ENCODE measurements around the gene MRO. TPM values are rescaled to one million over a fixed set of nuclear protein-coding genes. Genes with fewer than 3 reads are reported as not detected.

MRO gene
- total and polyA plus RNA-seq, 7 experiments from 2014 or later = not detected

DNA sequence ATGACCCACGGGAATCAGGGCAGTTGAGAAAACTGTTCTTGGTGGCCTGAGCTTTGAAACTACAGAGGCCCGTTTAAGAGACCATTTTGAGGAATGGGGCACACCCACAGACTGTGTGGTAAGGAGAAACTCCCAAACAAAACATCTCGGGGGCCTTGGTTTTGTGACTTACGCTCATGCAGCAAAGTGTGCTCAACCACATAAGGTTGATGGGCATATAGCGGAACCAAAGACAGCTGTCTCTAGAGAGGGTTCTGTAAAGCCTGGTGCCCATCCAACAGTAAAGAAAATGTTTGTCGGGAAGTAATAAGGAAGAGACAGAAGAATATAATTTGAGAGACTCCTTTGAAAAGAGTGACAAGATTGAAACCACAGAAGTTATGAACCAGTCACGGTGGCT, 5.4 kb downstream of the MRO start:
- POLR2A ChIA-PET = no interaction called here
- no peak overlapping the region for H3K4me3 Mint-ChIP-seq
- no peaks in the 10 kb centered on the region for H3K36me3 Mint-ChIP-seq
- DNase-seq (no peak), ATAC-seq (no peak)
- H3K4me1 Mint-ChIP-seq = no peaks in the 10 kb centered on the region
- no peak overlapping the region for H3K27ac Mint-ChIP-seq
- intact Hi-C loops (cut with micrococcal nuclease) = no loop called here
- Histone ChIP-seq H3K9me3 (ENCODE audit: control insufficient read depth in 2 of 3, low read length in 3 of 3) (no peaks in the 10 kb centered on the region), H3K4me1 (ENCODE audit: control insufficient read depth in 2 of 2, insufficient read depth in 2 of 2, low read length in 2 of 2) (peaks cover 0 to under 1% of the 10 kb centered on the region in 2 donors), H3K27me3 (ENCODE audit: control insufficient read depth in 2 of 2, insufficient read depth in 2 of 2, low read length in 2 of 2) (no peaks in the 10 kb centered on the region), H3K27ac (ENCODE audit: low read depth, low read length) (no peak overlapping the region), H3K36me3 (ENCODE audit: control insufficient read depth in 2 of 3, insufficient read depth in 3 of 3, low read length in 3 of 3) (no peaks in the 10 kb centered on the region), H3K4me3 (ENCODE audit: low read length) (no peak overlapping the region)
- CTCF ChIA-PET = no interaction called here
- H3K9me3 Mint-ChIP-seq = peaks cover 0 to 9% (median 0%) of the 10 kb centered on the region in 11 donors
- H3K27me3 Mint-ChIP-seq = peaks cover 13 to 31% (median 20%) of the 10 kb centered on the region in 5 donors

- no peaks in the 10 kb centered on the region for H3K4me1 Mint-ChIP-seq
- Histone ChIP-seq H3K27ac (ENCODE audit: low read depth, low read length) (no peak overlapping the region), H3K27me3 (ENCODE audit: control insufficient read depth in 2 of 2, insufficient read depth in 2 of 2, low read length in 2 of 2) (no peaks in the 10 kb centered on the region), H3K36me3 (ENCODE audit: control insufficient read depth in 2 of 3, insufficient read depth in 3 of 3, low read length in 3 of 3) (no peaks in the 10 kb centered on the region), H3K9me3 (ENCODE audit: control insufficient read depth in 2 of 3, low read length in 3 of 3) (no peaks in the 10 kb centered on the region), H3K4me3 (ENCODE audit: low read length) (no peak overlapping the region), H3K4me1 (ENCODE audit: control insufficient read depth in 2 of 2, insufficient read depth in 2 of 2, low read length in 2 of 2) (no peaks in the 10 kb centered on the region)
- H3K27ac Mint-ChIP-seq = no peak overlapping the region
- no peak overlapping the region for H3K4me3 Mint-ChIP-seq
- CTCF ChIA-PET = no interaction called here
- ATAC-seq (no peak), DNase-seq (no peak)
- peaks cover 10 to 27% (median 17%) of the 10 kb centered on the region in 5 donors for H3K27me3 Mint-ChIP-seq
- POLR2A ChIA-PET = no interaction called here
- no peaks in the 10 kb centered on the region for H3K36me3 Mint-ChIP-seq
- peaks cover 0 to 9% (median 0%) of the 10 kb centered on the region in 11 donors for H3K9me3 Mint-ChIP-seq
- intact Hi-C loops (cut with micrococcal nuclease) = no loop called here
These were observed 6.5 kb downstream of the MRO start for GRCh38 chr18:50813353-50813752.

DNA sequence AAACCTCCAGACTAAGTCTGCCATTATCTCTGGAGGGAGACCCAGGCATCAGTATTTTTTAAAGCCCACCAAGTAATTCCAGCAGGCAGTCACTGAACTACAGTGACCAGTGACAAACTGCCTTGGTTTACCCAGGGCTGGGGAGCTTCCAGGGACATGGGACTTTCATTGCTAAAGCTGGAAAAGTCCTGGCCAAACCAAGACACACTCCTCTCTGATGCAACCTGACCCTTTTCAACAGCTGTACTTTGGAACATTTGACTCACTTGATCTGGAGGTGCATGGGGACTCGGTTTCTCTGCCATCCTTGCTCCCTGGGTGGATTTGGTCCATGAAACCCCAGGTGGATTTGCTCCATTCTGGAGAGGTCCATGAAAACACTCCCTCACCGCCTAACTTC, 7.0 kb downstream of the MRO start:
- Histone ChIP-seq H3K27ac (ENCODE audit: low read depth, low read length) (no peak overlapping the region), H3K27me3 (ENCODE audit: control insufficient read depth in 2 of 2, insufficient read depth in 2 of 2, low read length in 2 of 2) (no peaks in the 10 kb centered on the region), H3K4me1 (ENCODE audit: control insufficient read depth in 2 of 2, insufficient read depth in 2 of 2, low read length in 2 of 2) (no peaks in the 10 kb centered on the region), H3K9me3 (ENCODE audit: control insufficient read depth in 2 of 3, low read length in 3 of 3) (no peaks in the 10 kb centered on the region), H3K36me3 (ENCODE audit: control insufficient read depth in 2 of 3, insufficient read depth in 3 of 3, low read length in 3 of 3) (no peaks in the 10 kb centered on the region), H3K4me3 (ENCODE audit: low read length) (no peak overlapping the region)
- no peak overlapping the region for H3K27ac Mint-ChIP-seq
- H3K4me3 Mint-ChIP-seq = no peak overlapping the region
- no peaks in the 10 kb centered on the region for H3K36me3 Mint-ChIP-seq
- ATAC-seq (no peak), DNase-seq (no peak)
- H3K9me3 Mint-ChIP-seq = peaks cover 0 to 9% (median 0%) of the 10 kb centered on the region in 11 donors
- peaks cover 6 to 23% (median 13%) of the 10 kb centered on the region in 5 donors for H3K27me3 Mint-ChIP-seq
- ChIA-PET POLR2A (interaction anchor here (0.9 kb wide), 1 partner anchor 949 kb away, joined by 4 read pairs; no protein-coding TSS in a partner anchor), CTCF (no interaction called here)
- H3K4me1 Mint-ChIP-seq = no peaks in the 10 kb centered on the region
- intact Hi-C loops (cut with micrococcal nuclease) = no loop called here

DNA sequence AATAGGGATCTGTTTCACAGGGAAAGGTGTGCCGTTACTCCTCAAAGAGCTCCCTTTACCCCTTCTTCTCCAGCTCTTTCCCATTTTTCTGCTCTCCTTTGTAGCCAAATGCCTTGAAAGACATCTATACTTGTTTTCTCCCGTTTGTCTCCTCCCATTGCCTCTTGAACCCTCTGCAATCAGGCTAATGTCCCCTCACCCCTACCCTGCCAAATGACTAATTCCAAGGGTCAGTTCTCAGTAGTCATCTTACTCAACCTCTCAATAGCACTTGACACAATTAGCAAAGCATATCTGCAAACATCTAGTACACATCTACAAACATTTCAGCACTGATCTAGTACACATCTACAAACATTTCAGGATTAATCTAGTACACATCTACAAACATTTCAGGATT, 12.6 kb downstream of the MRO start:
- DNase-seq = no peak
- peaks cover 0 to 10% (median 5%) of the 10 kb centered on the region in 5 donors for H3K27me3 Mint-ChIP-seq
- CTCF ChIA-PET = no interaction called here
- H3K4me3 Mint-ChIP-seq = no peak overlapping the region
- no peaks in the 10 kb centered on the region for H3K9me3 ChIP-seq (ENCODE audit: control insufficient read depth in 2 of 3, low read length in 3 of 3)
- H3K4me1 Mint-ChIP-seq = peaks cover 0 to 2% (median 0%) of the 10 kb centered on the region in 7 donors
- POLR2A ChIA-PET = no interaction called here
- H3K27ac Mint-ChIP-seq = no peak overlapping the region
- H3K9me3 Mint-ChIP-seq = peaks cover 0 to 9% (median 0%) of the 10 kb centered on the region in 11 donors
- H3K27ac ChIP-seq (ENCODE audit: low read depth, low read length) = no peak overlapping the region
- no peaks in the 10 kb centered on the region for H3K27me3 ChIP-seq (ENCODE audit: control insufficient read depth in 2 of 2, insufficient read depth in 2 of 2, low read length in 2 of 2)
- H3K36me3 Mint-ChIP-seq = no peaks in the 10 kb centered on the region
- H3K4me1 ChIP-seq (ENCODE audit: control insufficient read depth in 2 of 2, insufficient read depth in 2 of 2, low read length in 2 of 2) = no peaks in the 10 kb centered on the region
- H3K4me3 ChIP-seq (ENCODE audit: low read length) = no peak overlapping the region
- intact Hi-C loops (cut with micrococcal nuclease) = no loop called here
- no peaks in the 10 kb centered on the region for H3K36me3 ChIP-seq (ENCODE audit: control insufficient read depth in 2 of 3, insufficient read depth in 3 of 3, low read length in 3 of 3)
- no peak for ATAC-seq

- Mint-ChIP-seq H3K4me3 (no peak overlapping the region), H3K36me3 (no peaks in the 10 kb centered on the region), H3K4me1 (peaks cover 0 to 2% (median 0%) of the 10 kb centered on the region in 7 donors), H3K9me3 (peaks cover 0 to 5% (median 0%) of the 10 kb centered on the region in 11 donors), H3K27ac (no peak overlapping the region), H3K27me3 (peaks cover 0 to 10% (median 3%) of the 10 kb centered on the region in 5 donors)
- ChIA-PET POLR2A (interaction anchor here (0.7 kb wide), 1 partner anchor 799 kb away, joined by 3 read pairs; no protein-coding TSS in a partner anchor), CTCF (no interaction called here)
- peak; percentile 82 for ATAC-seq
- Histone ChIP-seq H3K36me3 (ENCODE audit: control insufficient read depth in 2 of 3, insufficient read depth in 3 of 3, low read length in 3 of 3) (no peaks in the 10 kb centered on the region), H3K27ac (ENCODE audit: low read depth, low read length) (no peak overlapping the region), H3K27me3 (ENCODE audit: control insufficient read depth in 2 of 2, insufficient read depth in 2 of 2, low read length in 2 of 2) (no peaks in the 10 kb centered on the region), H3K9me3 (ENCODE audit: control insufficient read depth in 2 of 3, low read length in 3 of 3) (no peaks in the 10 kb centered on the region), H3K4me3 (ENCODE audit: low read length) (no peak overlapping the region), H3K4me1 (ENCODE audit: control insufficient read depth in 2 of 2, insufficient read depth in 2 of 2, low read length in 2 of 2) (no peaks in the 10 kb centered on the region)
- intact Hi-C loops (cut with micrococcal nuclease) = no loop called here
- DNase-seq = no peak
These were observed 13.6 kb downstream of the MRO start for GRCh38 chr18:50806208-50806616.

- H3K4me3 ChIP-seq (ENCODE audit: low read length) = no peak overlapping the region
- ATAC-seq (peak; percentile 73), DNase-seq (no peak)
- Mint-ChIP-seq H3K27ac (no peak overlapping the region), H3K27me3 (peaks cover 0 to 10% (median under 1%) of the 10 kb centered on the region in 5 donors), H3K36me3 (no peaks in the 10 kb centered on the region), H3K4me3 (no peak overlapping the region), H3K4me1 (peaks cover 0 to 2% (median 0%) of the 10 kb centered on the region in 7 donors), H3K9me3 (peaks cover 0 to under 1% (median 0%) of the 10 kb centered on the region in 11 donors)
- ChIA-PET POLR2A (no interaction called here), CTCF (no interaction called here)
- no peaks in the 10 kb centered on the region for H3K27me3 ChIP-seq (ENCODE audit: control insufficient read depth in 2 of 2, insufficient read depth in 2 of 2, low read length in 2 of 2)
- no peaks in the 10 kb centered on the region for H3K36me3 ChIP-seq (ENCODE audit: control insufficient read depth in 2 of 3, insufficient read depth in 3 of 3, low read length in 3 of 3)
- no peaks in the 10 kb centered on the region for H3K4me1 ChIP-seq (ENCODE audit: control insufficient read depth in 2 of 2, insufficient read depth in 2 of 2, low read length in 2 of 2)
- intact Hi-C loops (cut with micrococcal nuclease) = no loop called here
- no peak overlapping the region for H3K27ac ChIP-seq (ENCODE audit: low read depth, low read length)
- H3K9me3 ChIP-seq (ENCODE audit: control insufficient read depth in 2 of 3, low read length in 3 of 3) = no peaks in the 10 kb centered on the region
These were observed 14.1 kb downstream of the MRO start for GRCh38 chr18:50805732-50806131.

DNA sequence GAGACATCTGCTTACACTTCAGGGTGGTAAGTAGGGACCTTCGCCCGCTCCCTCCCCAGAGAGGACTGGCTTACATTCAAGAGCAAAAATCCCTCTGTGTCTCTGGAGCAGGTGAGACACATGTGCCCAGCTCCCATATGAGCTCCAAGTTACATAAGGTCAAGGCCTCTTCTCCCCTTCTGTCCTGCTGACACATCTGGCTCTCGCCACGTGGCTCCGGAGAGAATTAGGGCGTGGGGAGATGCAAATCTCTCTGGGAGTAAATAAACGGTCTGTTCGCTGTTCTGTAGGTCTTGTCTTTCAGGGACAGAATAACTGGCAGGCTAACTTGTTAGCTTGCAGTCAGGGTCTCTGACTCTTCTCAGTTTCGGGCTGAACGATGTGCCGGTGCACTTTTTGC, 16.2 kb downstream of the MRO start:
- Mint-ChIP-seq H3K27ac (no peak overlapping the region), H3K4me3 (no peak overlapping the region), H3K36me3 (no peaks in the 10 kb centered on the region), H3K4me1 (peaks cover 0 to 2% (median 0%) of the 10 kb centered on the region in 7 donors), H3K27me3 (peaks cover 0 to 10% (median 3%) of the 10 kb centered on the region in 5 donors), H3K9me3 (no peaks in the 10 kb centered on the region)
- ATAC-seq = no peak
- no peak for DNase-seq
- H3K4me1 ChIP-seq (ENCODE audit: control insufficient read depth in 2 of 2, insufficient read depth in 2 of 2, low read length in 2 of 2) = no peaks in the 10 kb centered on the region
- H3K36me3 ChIP-seq (ENCODE audit: control insufficient read depth in 2 of 3, insufficient read depth in 3 of 3, low read length in 3 of 3) = no peaks in the 10 kb centered on the region
- H3K27ac ChIP-seq (ENCODE audit: low read depth, low read length) = no peak overlapping the region
- intact Hi-C loops (cut with micrococcal nuclease) = no loop called here
- H3K4me3 ChIP-seq (ENCODE audit: low read length) = no peak overlapping the region
- ChIA-PET POLR2A (no interaction called here), CTCF (no interaction called here)
- no peaks in the 10 kb centered on the region for H3K9me3 ChIP-seq (ENCODE audit: control insufficient read depth in 2 of 3, low read length in 3 of 3)
- H3K27me3 ChIP-seq (ENCODE audit: control insufficient read depth in 2 of 2, insufficient read depth in 2 of 2, low read length in 2 of 2) = no peaks in the 10 kb centered on the region
